K562 (cell line): ENCODE data around the gene C2orf76. TPM values are rescaled to one million over a fixed set of nuclear protein-coding genes. Genes with fewer than 3 reads are reported as not detected.

Source experiments
- ATF4 ChIP-seq: fragments of 450-650 bp; formaldehyde crosslinking; IDR thresholded peaks from 2 replicates; pipeline ENCODE4 v1.4.0; 2022; ENCODE audit warnings: mild to moderate bottlenecking, moderate library complexity
- BACH1 ChIP-seq: fragments of 200-800 bp; sonication (Bioruptor generic); IDR thresholded peaks from 2 replicates; pipeline ENCODE4 v1.6.1; 2016; ENCODE audit warnings: missing genetic modification characterization, missing compliant biosample characterization
- CEBPG ChIP-seq, 3 experiments: fragments of 200-800 bp in 1 of 3; sonication (Bioruptor generic) in 1 of 3; sonication (generic) in 1 of 3; formaldehyde crosslinking in 1 of 3; IDR thresholded peaks in 2 of 3; conservative IDR thresholded peaks in 1 of 3; 2 replicates each; pipeline versions ENCODE4 v1.6.1 to v1.8.0; 2016 to 2022; ENCODE audit warnings: missing compliant biosample characterization in 2 of 3, missing genetic modification characterization in 2 of 3, mild to moderate bottlenecking in 1 of 3, missing genetic modification reagents in 1 of 3
- HMBOX1 ChIP-seq: sonication (generic); IDR thresholded peaks from 2 replicates; pipeline ENCODE4 v1.6.1; 2016
- NFE2 ChIP-seq: IDR thresholded peaks from 2 replicates; pipeline ENCODE4 v1.6.1; 2014; ENCODE audit warnings: antibody characterized with exemption, low read depth
- RBBP5 ChIP-seq: fragments of 200-600 bp; sonication (generic); IDR thresholded peaks from 2 replicates; pipeline ENCODE4 v1.6.1; 2012; ENCODE audit warnings: borderline replicate concordance, mild to moderate bottlenecking, low read length, control low read depth, inconsistent platforms; ENCODE audit not compliant: insufficient read depth, poor library complexity, severe bottlenecking
- ZHX1 ChIP-seq: fragments of 150-350 bp; conservative IDR thresholded peaks from 2 replicates; pipeline ENCODE4 v1.6.1; 2014; ENCODE audit warnings: low read length
- ZNF316 ChIP-seq: fragments of 450-650 bp; IDR thresholded peaks from 2 replicates; pipeline ENCODE4 v1.6.1; 2016
- ZNF318 ChIP-seq, 2 experiments: fragments of 450-650 bp; IDR thresholded peaks; 2 replicates each; pipeline ENCODE4 v1.6.1; 2016; ENCODE audit warnings: mild to moderate bottlenecking in 2 of 2, borderline replicate concordance in 1 of 2, low read depth in 1 of 2, moderate library complexity in 1 of 2
- ZNF644 ChIP-seq: fragments of 200-800 bp; sonication (Bioruptor generic); IDR thresholded peaks from 2 replicates; pipeline ENCODE4 v1.6.1; 2016; ENCODE audit warnings: low read depth, missing genetic modification characterization, missing compliant biosample characterization
- polyA plus RNA-seq, 8 experiments: library from polyadenylated mRNA; depleted of rRNA in 4 of 8; stranded (reverse) in 5 of 8; unstranded in 3 of 8; fragments of >200 nt; fragmentation: Nextera tagmentation in 2 of 8; fragmentation: Illumina TruSeq in 1 of 8; extraction: Ambion mirVana in 2 of 8; extraction: Trizol in 1 of 8; gene quantifications; 2 replicates each; pipeline versions ENCODE4 v1.2.1 to v1.2.3, GENCODE V29; 2011 to 2014; ENCODE audit warnings: inconsistent platforms in 1 of 8, missing spikeins in 1 of 8
- total RNA-seq, 7 experiments: library from RNA; depleted of rRNA in 6 of 7; stranded (reverse); fragments of >200 nt in 6 of 7; fragmentation: Illumina TruSeq in 2 of 7; extraction: Trizol in 2 of 7; gene quantifications; 2 replicates each; pipeline versions ENCODE4 v1.2.1 to v1.2.3, GENCODE V29; 2011 to 2021; ENCODE audit warnings: low replicate concordance in 1 of 7
- TF ChIP-seq, protein P1 (sequence below), 2 experiments: fragments of 450-650 bp in 1 of 2; sonication (generic) in 1 of 2; formaldehyde crosslinking in 1 of 2; IDR thresholded peaks in 1 of 2; conservative IDR thresholded peaks in 1 of 2; 2 replicates each; pipeline versions ENCODE4 v1.6.1 to v1.8.1; 2016 to 2023; ENCODE audit warnings: mild to moderate bottlenecking in 2 of 2, moderate library complexity in 2 of 2, inconsistent platforms in 1 of 2, missing genetic modification reagents in 1 of 2

Gene C2orf76
- total and polyA plus RNA-seq, 9 of the 15 experiments (the other 6 are each of a cell fraction or from before 2014, with no cell fraction given), result 4.8 to 26.2 (median 14.5) TPM

DNA sequence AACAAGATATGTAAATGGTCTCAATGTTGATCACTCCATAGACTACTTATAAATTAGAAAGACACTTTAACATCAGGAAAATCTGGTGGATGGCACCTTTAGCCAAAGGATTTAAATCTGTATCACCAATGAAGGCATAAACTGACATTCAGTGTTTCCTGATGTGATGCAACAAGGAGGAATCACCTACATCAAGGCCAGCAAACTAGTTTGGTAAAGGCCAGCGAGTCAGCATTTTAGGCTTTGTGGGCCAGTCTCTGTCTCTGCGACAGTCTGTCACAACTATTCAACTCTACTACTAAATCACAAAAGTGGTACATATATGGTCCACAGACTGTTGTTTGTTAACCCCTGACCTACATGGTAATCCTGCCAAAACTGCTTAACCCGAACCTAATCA lies 33.3 kb downstream of the C2orf76 start (continued):
- TF ChIP-seq RBBP5, result no peak
- TF ChIP-seq NFE2, result peak; percentile 42; the same call in 1 of the 2 replicates
- TF ChIP-seq CEBPG (CRISPR knock-in tag; IDR thresholded peaks at IDR 0.05), result peak; percentile 85
- TF ChIP-seq CEBPG (tag; conservative IDR thresholded peaks at IDR 0.05 in 1 of 2, IDR thresholded peaks at IDR 0.05 in 1 of 2), result peak; percentile 82 to 90
- TF ChIP-seq ZHX1, result no peak
- no peak for TF ChIP-seq ZNF318 (IDR thresholded peaks at IDR 0.05; ENCODE audit: borderline replicate concordance in 1 of 2, low read depth in 1 of 2)
- TF ChIP-seq, protein P1, sequence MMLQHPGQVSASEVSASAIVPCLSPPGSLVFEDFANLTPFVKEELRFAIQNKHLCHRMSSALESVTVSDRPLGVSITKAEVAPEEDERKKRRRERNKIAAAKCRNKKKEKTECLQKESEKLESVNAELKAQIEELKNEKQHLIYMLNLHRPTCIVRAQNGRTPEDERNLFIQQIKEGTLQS (IDR thresholded peaks at IDR 0.05), result peak; percentile 69
- TF ChIP-seq, protein P1 (CRISPR knock-in tag; conservative IDR thresholded peaks at IDR 0.05), result no peak
- TF ChIP-seq ZNF644 (tag), result 0 out of 2 replicates have a peak, but pooled peaks have one; percentile 38
- peak; percentile 74 for TF ChIP-seq ZNF316
- TF ChIP-seq BACH1 (tag), result peak; percentile 55; the same call in 1 of the 2 replicates
- peak; percentile 48; the same call in 1 of the 2 replicates for TF ChIP-seq HMBOX1
- TF ChIP-seq ATF4 (CRISPR knock-in tag), result peak; percentile 63; the same call in 1 of the 2 replicates
